Measurements from ENCODE around the gene PROX2.

- TF ChIP-seq CTCF (IDR thresholded peaks at IDR 0.05) (no peak), POLR2A (IDR thresholded peaks at IDR 0.05) (no peak)
These were observed 9.1 kb downstream of the PROX2 start for GRCh38 chr14:74866708-74867389.
